HG02623 (cell line): Measurements from ENCODE around the gene TECTA.
"Not testable (repeated sequence)": the region's sequence is repeated elsewhere in the genome, so short reads cannot be mapped to it uniquely, and the experiment has no call there.

Source experiments
- ATAC-seq: cut with Tn5 transposase; IDR thresholded peaks from one replicate; pipeline ENCODE4 v1.9.1; 2021; ENCODE audit warnings: moderate library complexity; ENCODE audit not compliant: unreplicated experiment

The TECTA gene

GRCh38 chr11:121161349-121161917, 60.4 kb downstream of the TECTA start:
- no peak for ATAC-seq

DNA sequence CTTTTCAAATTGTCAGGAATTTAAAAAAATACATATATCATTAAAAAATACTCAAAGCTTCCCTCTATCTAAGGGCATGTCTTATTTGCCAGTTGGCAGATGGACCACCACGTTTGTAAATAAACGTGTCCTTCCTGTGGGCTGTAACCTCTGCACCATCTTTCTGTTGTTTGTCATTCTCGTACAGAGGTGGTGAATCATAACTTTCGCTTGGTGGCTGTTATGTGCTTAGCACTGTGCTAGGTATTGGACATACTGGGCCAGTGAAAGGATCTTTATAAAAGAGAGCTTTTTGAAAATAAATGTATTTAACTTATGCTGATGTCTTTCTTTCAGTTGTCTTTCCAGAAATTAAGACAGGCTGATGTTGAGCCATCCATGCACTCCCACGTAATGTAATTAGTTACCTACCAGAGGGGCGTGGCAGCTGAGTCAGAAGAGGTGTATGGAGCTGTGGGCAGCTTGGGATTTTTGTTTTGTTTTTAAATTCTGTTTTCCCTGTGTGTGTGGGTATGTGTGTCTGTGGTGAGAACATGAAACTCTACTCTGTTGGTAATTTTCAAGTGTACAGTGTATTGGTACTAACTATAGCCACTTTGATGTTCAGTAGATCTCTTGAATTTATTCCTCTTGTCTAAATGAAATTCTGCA, 62.7 kb downstream of the TECTA start:
- ATAC-seq: no peak

DNA sequence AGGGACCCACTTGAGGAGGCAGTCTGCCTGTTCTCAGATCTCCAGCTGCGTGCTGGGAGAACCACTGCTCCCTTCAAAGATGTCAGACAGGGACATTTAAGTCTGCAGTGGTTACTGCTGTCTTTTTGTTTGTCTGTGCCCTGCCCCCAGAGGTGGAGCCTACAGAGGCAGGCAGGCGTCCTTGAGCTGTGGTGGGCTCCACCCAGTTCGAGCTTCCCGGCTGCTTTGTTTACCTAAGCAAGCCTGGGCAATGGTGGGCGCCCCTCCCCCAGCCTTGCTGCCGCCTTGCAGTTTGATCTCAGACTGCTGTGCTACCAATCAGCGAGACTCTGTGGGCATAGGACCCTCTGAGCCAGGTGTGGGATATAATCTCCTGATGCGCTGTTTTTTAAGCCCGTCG, 76.6 kb downstream of the TECTA start:
- not testable (repeated sequence) for ATAC-seq

GRCh38 chr11:121179306-121179705, 78.3 kb downstream of the TECTA start:
- no peak for ATAC-seq

- no peak for ATAC-seq
These were observed 79.1 kb downstream of the TECTA start for GRCh38 chr11:121180183-121180582.

DNA sequence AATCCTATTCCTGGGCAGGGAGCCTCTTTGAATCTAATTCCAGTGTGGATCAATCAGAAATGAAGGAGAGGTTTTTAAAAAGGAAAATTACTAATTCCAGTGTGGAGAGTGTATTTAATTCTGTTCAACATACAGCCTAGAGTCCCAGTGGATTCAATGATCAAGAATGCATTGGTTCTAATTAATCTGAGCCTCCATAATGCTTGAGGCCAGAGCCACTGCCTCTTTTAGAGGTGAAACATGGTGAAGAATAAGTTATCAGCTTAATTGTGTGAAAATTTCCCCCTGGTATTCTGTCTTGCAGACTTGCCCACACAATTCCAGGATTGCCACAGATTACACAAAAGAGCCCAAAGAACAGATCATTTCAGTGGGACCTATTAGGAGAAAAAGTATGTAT, 87.7 kb downstream of the TECTA start:
- ATAC-seq: no peak

- no peak for ATAC-seq
These were observed 90.8 kb downstream of the TECTA start for GRCh38 chr11:121191818-121192217.

DNA sequence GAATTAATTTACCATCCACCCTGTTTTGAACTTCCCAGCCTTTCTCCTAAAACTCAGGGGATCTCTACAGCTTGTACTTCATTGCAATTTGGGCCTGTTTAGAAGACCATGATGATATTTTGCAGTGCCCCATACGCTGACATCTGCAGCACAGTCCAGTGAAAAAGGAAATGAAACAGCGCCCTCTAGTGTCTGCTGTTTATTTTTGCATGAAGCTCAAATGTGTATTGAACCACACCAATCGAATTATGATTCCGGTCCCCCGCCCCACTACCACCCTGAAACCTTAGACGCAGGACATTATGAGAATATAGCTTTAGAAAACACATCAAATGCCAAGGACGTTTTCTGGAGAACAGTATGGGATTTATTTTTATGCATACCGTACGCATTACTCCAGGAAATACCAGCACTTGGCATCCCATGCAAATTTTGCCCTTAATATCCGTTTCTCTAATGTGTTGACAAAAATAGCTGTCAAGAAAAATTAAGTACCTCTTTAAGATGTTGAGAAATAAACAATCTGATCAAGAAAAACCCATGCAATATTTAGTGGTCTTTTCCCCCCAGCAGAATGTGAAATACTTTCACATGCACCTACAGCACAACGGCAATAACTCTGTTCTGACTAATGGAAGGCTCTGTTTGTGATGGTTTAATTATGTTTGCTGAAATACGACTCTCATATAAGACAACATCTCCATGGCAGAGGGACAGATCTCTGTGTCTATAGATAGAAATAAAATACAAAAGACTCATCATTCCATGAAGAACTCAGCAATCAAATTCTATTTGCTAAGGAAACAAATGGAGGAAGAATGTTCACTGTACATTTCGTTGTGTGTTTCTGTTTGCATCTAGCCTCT, 93.9 kb downstream of the TECTA start:
- ATAC-seq: no peak

DNA sequence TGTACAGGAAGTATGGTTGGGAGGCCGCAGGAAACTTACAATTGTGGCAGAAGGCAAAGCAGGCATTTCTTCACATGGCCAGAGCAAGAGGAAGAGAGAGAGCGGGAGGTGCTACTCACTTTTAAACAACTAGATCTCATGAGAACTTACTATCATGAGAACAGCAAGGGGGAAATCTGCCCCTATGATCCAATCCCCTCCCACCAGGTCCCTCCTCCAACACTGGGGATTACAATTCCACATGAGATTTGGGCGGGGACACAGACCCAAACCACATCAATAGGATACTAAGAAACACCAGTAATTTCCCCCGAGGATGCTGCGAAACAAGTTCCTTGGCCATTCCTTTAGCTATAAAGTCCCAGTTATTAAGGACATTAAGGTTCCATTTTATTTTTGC, 97.4 kb downstream of the TECTA start:
- ATAC-seq: no peak

DNA sequence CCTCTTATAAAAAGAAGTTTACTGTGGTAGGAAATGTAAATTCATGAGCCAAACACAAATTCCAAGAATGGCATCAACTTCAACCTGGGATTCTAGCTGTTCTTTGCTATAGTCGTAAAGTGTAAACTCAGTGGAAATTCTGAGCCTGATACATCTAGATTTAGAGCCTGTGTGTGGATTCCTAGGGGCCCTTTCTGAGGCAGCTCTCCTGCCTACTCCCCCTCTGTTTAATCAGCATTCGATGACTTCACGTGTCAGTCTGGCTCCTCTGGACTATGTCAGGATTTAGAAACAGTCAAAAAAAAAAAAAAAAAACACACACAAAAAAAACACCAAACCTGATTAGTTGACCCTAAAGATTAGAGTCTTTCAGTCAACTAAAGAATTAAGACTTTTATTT, 98.5 kb downstream of the TECTA start:
- ATAC-seq: no peak

DNA sequence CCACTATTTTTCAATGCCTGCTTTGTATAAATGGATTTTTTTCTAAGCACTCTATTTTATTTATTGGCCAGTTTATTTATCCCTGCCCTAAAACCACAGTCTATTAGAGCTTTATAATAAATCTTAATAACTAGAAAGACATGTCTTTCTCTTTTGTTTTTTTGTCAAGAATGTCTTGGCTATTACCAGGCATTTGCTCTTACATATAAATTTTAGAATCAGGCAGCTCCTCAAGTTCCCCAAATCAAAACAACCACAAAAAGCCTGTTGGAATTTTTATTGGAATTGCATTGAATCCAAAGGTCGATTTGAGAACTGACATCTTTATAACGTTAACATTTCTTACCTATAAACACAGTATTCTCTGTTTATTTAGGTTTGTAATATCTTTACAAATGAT, 105.8 kb downstream of the TECTA start:
- ATAC-seq: no peak

GRCh38 chr11:121207485-121208115, 106.6 kb downstream of the TECTA start:
- ATAC-seq: no peak

GRCh38 chr11:121210445-121211080, 109.5 kb downstream of the TECTA start:
- no peak for ATAC-seq

- no peak for ATAC-seq
These were observed 110.6 kb downstream of the TECTA start for GRCh38 chr11:121211626-121212025.

GRCh38 chr11:121212536-121213361, 111.7 kb downstream of the TECTA start:
- ATAC-seq: no peak

GRCh38 chr11:121213362-121213893, 112.4 kb downstream of the TECTA start:
- no peak for ATAC-seq

- ATAC-seq: no peak
These were observed 113.8 kb downstream of the TECTA start for GRCh38 chr11:121214861-121215260.

GRCh38 chr11:121221496-121222200, 120.6 kb downstream of the TECTA start:
- ATAC-seq: no peak

- ATAC-seq: no peak
These were observed 122.1 kb downstream of the TECTA start for GRCh38 chr11:121223161-121223560.
